Trophoblast cell (in vitro differentiated cells and primary cell): ENCODE measurements around the gene SLC17A9.
A peak's percentile ranks its signal among the peaks of the same experiment; 100 is the strongest.

Experiments used
- DNase-seq, 2 donors: peaks; one replicate each; pipeline ENCODE4 v3.0.0-alpha.2; 2016
- H2AFZ ChIP-seq: 2 replicates; pipeline ENCODE4 v1.6.1; 2013; ENCODE audit warnings: low read length, moderate library complexity, mild to moderate bottlenecking; ENCODE audit not compliant: insufficient read depth, poor library complexity
- H2AK5ac ChIP-seq: 2 replicates; pipeline ENCODE4 v1.6.1; 2013; ENCODE audit warnings: mild to moderate bottlenecking, low read length
- H2BK120ac ChIP-seq: 2 replicates; pipeline ENCODE4 v1.6.1; 2013; ENCODE audit warnings: low read length, mild to moderate bottlenecking, moderate library complexity; ENCODE audit not compliant: insufficient read depth, poor library complexity
- H2BK12ac ChIP-seq: 2 replicates; pipeline ENCODE4 v1.6.1; 2013; ENCODE audit warnings: mild to moderate bottlenecking, low read length, moderate library complexity
- H2BK5ac ChIP-seq: 2 replicates; pipeline ENCODE4 v1.6.1; 2013; ENCODE audit warnings: low read length, low read depth, moderate library complexity, mild to moderate bottlenecking; ENCODE audit not compliant: poor library complexity
- H3K14ac ChIP-seq: 2 replicates; pipeline ENCODE4 v1.6.1; 2013; ENCODE audit warnings: mild to moderate bottlenecking, low read length
- H3K18ac ChIP-seq: 2 replicates; pipeline ENCODE4 v1.6.1; 2013; ENCODE audit warnings: mild to moderate bottlenecking, low read length
- H3K23ac ChIP-seq: 2 replicates; pipeline ENCODE4 v1.6.1; 2013; ENCODE audit warnings: low read length
- H3K27ac ChIP-seq: 2 replicates; pipeline ENCODE4 v1.5.1; 2013; ENCODE audit warnings: low read depth, mild to moderate bottlenecking, inconsistent platforms, low read length, moderate library complexity
- H3K27me3 ChIP-seq: 2 replicates; pipeline ENCODE4 v1.6.1; 2013; ENCODE audit warnings: inconsistent platforms, mild to moderate bottlenecking, low read length, moderate library complexity; ENCODE audit not compliant: insufficient read depth
- H3K36me3 ChIP-seq, 2 experiments: 1 replicate in 1 of 2; 2 replicates in 1 of 2; pipeline ENCODE4 v1.6.1; 2013; ENCODE audit warnings: low read length in 2 of 2, mild to moderate bottlenecking in 2 of 2, moderate library complexity in 1 of 2; ENCODE audit not compliant: insufficient read depth in 2 of 2, control insufficient read depth in 1 of 2
- H3K4ac ChIP-seq: 2 replicates; pipeline ENCODE4 v1.6.1; 2013; ENCODE audit warnings: low read depth, mild to moderate bottlenecking, low read length, moderate library complexity
- H3K4me1 ChIP-seq, 2 experiments: 1 replicate in 1 of 2; 2 replicates in 1 of 2; pipeline ENCODE4 v1.6.1; 2013; ENCODE audit warnings: low read length in 2 of 2, mild to moderate bottlenecking in 2 of 2, moderate library complexity in 1 of 2; ENCODE audit not compliant: insufficient read depth in 2 of 2, control insufficient read depth in 1 of 2
- H3K4me2 ChIP-seq: 2 replicates; pipeline ENCODE4 v1.6.1; 2013; ENCODE audit warnings: inconsistent platforms, mild to moderate bottlenecking, low read length, moderate library complexity
- H3K4me3 ChIP-seq: 2 replicates; pipeline ENCODE4 v1.5.1; 2013; ENCODE audit warnings: mild to moderate bottlenecking, low read depth, low read length, inconsistent platforms
- H3K79me1 ChIP-seq: one replicate; pipeline ENCODE4 v1.6.1; 2013; ENCODE audit warnings: low read length
- H3K79me2 ChIP-seq: 2 replicates; pipeline ENCODE4 v1.6.1; 2013; ENCODE audit warnings: low read length, mild to moderate bottlenecking; ENCODE audit not compliant: control insufficient read depth, insufficient read depth, poor library complexity
- H3K9ac ChIP-seq: 2 replicates; pipeline ENCODE4 v1.6.1; 2013; ENCODE audit warnings: mild to moderate bottlenecking, low read length
- H3K9me3 ChIP-seq: 2 replicates; pipeline ENCODE4 v1.6.1; 2013; ENCODE audit warnings: low read depth, mild to moderate bottlenecking, control low read depth, inconsistent platforms, low read length; ENCODE audit not compliant: insufficient read depth
- H4K12ac ChIP-seq: 2 replicates; pipeline ENCODE4 v1.6.1; 2013; ENCODE audit warnings: low read depth, mild to moderate bottlenecking, low read length, moderate library complexity
- H4K8ac ChIP-seq: 2 replicates; pipeline ENCODE4 v1.6.1; 2013; ENCODE audit warnings: low read depth, mild to moderate bottlenecking, low read length, moderate library complexity
- H4K91ac ChIP-seq: one replicate; pipeline ENCODE4 v1.6.1; 2013; ENCODE audit warnings: low read depth, mild to moderate bottlenecking, low read length, moderate library complexity
- WGBS: extraction: QIAGEN DNeasy Blood & Tissue Kit; methylation state at CpG from one replicate; pipeline ENCODE4 v1.1.7; 2013; ENCODE audit warnings: missing lambda C conversion rate; ENCODE audit not compliant: insufficient read length, insufficient coverage; ENCODE audit errors: extremely low coverage; 5-methylcytosine and 5-hydroxymethylcytosine counted together

SLC17A9 gene

GRCh38 chr20:62957136-62958117 is 4.9 kb downstream of the SLC17A9 start:
- no CpG with 5 or more reads among the region's 36 CpGs for WGBS
- H2AK5ac ChIP-seq, result no peak overlapping the region

GRCh38 chr20:62958388-62959100 is 6.0 kb downstream of the SLC17A9 start:
- H2AFZ ChIP-seq, result no peak overlapping the region
- no peak overlapping the region for H3K23ac ChIP-seq
- no peak overlapping the region for H3K27ac ChIP-seq
- H2BK12ac ChIP-seq, result no peak overlapping the region
- no peak overlapping the region for H2AK5ac ChIP-seq
- no peak for DNase-seq
- H3K9me3 ChIP-seq, result peaks cover 3% of the 10 kb centered on the region
- no peaks in the 10 kb centered on the region for H3K79me1 ChIP-seq
- H2BK5ac ChIP-seq, result no peak overlapping the region
- no peak overlapping the region for H3K18ac ChIP-seq
- H3K27me3 ChIP-seq, result no peaks in the 10 kb centered on the region
- H3K4ac ChIP-seq, result no peak overlapping the region
- peaks cover 11 to 13% of the 10 kb centered on the region in 2 experiments for H3K4me1 ChIP-seq
- no peak overlapping the region for H4K12ac ChIP-seq
- WGBS, result no CpG with 5 or more reads among the region's 10 CpGs
- no peak overlapping the region for H3K9ac ChIP-seq
- H4K8ac ChIP-seq, result no peak overlapping the region
- no peak overlapping the region for H3K4me2 ChIP-seq
- no peak overlapping the region for H3K14ac ChIP-seq
- no peak overlapping the region for H3K4me3 ChIP-seq
- H4K91ac ChIP-seq, result no peak overlapping the region
- no peak overlapping the region for H2BK120ac ChIP-seq
- H3K36me3 ChIP-seq, result peaks cover 0 to 2% of the 10 kb centered on the region in 2 experiments
- no peaks in the 10 kb centered on the region for H3K79me2 ChIP-seq

More at GRCh38 chr20:62957136-62958117, 4.9 kb downstream of the SLC17A9 start:
- Histone ChIP-seq H4K12ac (no peak overlapping the region), H2BK12ac (no peak overlapping the region), H2BK120ac (no peak overlapping the region), H2BK5ac (no peak overlapping the region), H2AFZ (no peak overlapping the region), H4K8ac (no peak overlapping the region), H3K9ac (peak overlapping the region; percentile 65), H3K79me1 (no peaks in the 10 kb centered on the region), H3K27me3 (no peaks in the 10 kb centered on the region), H3K36me3 (peaks cover 0 to 2% of the 10 kb centered on the region in 2 experiments), H3K14ac (no peak overlapping the region), H3K79me2 (no peaks in the 10 kb centered on the region), H3K27ac (no peak overlapping the region), H3K18ac (no peak overlapping the region), H3K4ac (no peak overlapping the region), H4K91ac (no peak overlapping the region), H3K4me1 (peaks cover 13 to 15% of the 10 kb centered on the region in 2 experiments), H3K4me3 (peak overlapping the region; percentile 54), H3K9me3 (peaks cover 3% of the 10 kb centered on the region), H3K4me2 (no peak overlapping the region), H3K23ac (peak overlapping the region; percentile 88)
- no peak for DNase-seq

GRCh38 chr20:62959101-62959971 is 6.8 kb downstream of the SLC17A9 start:
- no peak overlapping the region for H2BK12ac ChIP-seq
- H3K4me3 ChIP-seq, result no peak overlapping the region
- no peak overlapping the region for H3K27ac ChIP-seq
- H3K27me3 ChIP-seq, result no peaks in the 10 kb centered on the region
- no peak for DNase-seq
- peaks cover 0 to 2% of the 10 kb centered on the region in 2 experiments for H3K36me3 ChIP-seq
- no peak overlapping the region for H2BK5ac ChIP-seq
- H3K14ac ChIP-seq, result no peak overlapping the region
- no peak overlapping the region for H3K23ac ChIP-seq
- no peak overlapping the region for H2AFZ ChIP-seq
- no peak overlapping the region for H3K4ac ChIP-seq
- WGBS, result no CpG with 5 or more reads among the region's 43 CpGs
- H2AK5ac ChIP-seq, result no peak overlapping the region
- no peaks in the 10 kb centered on the region for H3K79me1 ChIP-seq
- H4K12ac ChIP-seq, result no peak overlapping the region
- no peak overlapping the region for H3K9ac ChIP-seq
- no peak overlapping the region for H4K91ac ChIP-seq
- H2BK120ac ChIP-seq, result no peak overlapping the region
- peaks cover 5% of the 10 kb centered on the region for H3K9me3 ChIP-seq
- H3K4me2 ChIP-seq, result no peak overlapping the region
- no peak overlapping the region for H3K18ac ChIP-seq
- H3K79me2 ChIP-seq, result no peaks in the 10 kb centered on the region
- no peak overlapping the region for H4K8ac ChIP-seq
- H3K4me1 ChIP-seq, result peaks cover 9 to 10% of the 10 kb centered on the region in 2 experiments

GRCh38 chr20:62959998-62960436 is 7.5 kb downstream of the SLC17A9 start:
- no peak overlapping the region for H3K14ac ChIP-seq
- H3K9ac ChIP-seq, result no peak overlapping the region
- H3K9me3 ChIP-seq, result peaks cover 10% of the 10 kb centered on the region
- H4K91ac ChIP-seq, result no peak overlapping the region
- no peak overlapping the region for H2BK120ac ChIP-seq
- no peak for DNase-seq
- no peak overlapping the region for H4K12ac ChIP-seq
- no peak overlapping the region for H3K18ac ChIP-seq
- no peak overlapping the region for H2AFZ ChIP-seq
- peaks cover 0 to 2% of the 10 kb centered on the region in 2 experiments for H3K36me3 ChIP-seq
- H3K79me2 ChIP-seq, result no peaks in the 10 kb centered on the region
- no peak overlapping the region for H3K4ac ChIP-seq
- H3K4me3 ChIP-seq, result no peak overlapping the region
- H2BK12ac ChIP-seq, result no peak overlapping the region
- H2AK5ac ChIP-seq, result no peak overlapping the region
- no CpG with 5 or more reads among the region's 20 CpGs for WGBS
- no peak overlapping the region for H3K4me2 ChIP-seq
- no peaks in the 10 kb centered on the region for H3K79me1 ChIP-seq
- H3K27ac ChIP-seq, result no peak overlapping the region
- no peaks in the 10 kb centered on the region for H3K27me3 ChIP-seq
- H4K8ac ChIP-seq, result no peak overlapping the region
- peaks cover 8 to 9% of the 10 kb centered on the region in 2 experiments for H3K4me1 ChIP-seq
- no peak overlapping the region for H3K23ac ChIP-seq
- no peak overlapping the region for H2BK5ac ChIP-seq
